PC-9 (cell line): ENCODE data around the gene FIGNL2.

ENCODE experiments used
- CTCF ChIP-seq: fragments of 200-600 bp; sonication (generic); conservative IDR thresholded peaks from 2 replicates; pipeline ENCODE4 v1.6.1; 2017; ENCODE audit warnings: mixed run types, antibody characterized with exemption, mild to moderate bottlenecking, moderate library complexity
- EZH2 ChIP-seq: fragments of 200-600 bp; sonication (generic); IDR thresholded peaks from 2 replicates; pipeline ENCODE4 v1.8.0; 2017; ENCODE audit warnings: antibody characterized with exemption, low read depth

DNA sequence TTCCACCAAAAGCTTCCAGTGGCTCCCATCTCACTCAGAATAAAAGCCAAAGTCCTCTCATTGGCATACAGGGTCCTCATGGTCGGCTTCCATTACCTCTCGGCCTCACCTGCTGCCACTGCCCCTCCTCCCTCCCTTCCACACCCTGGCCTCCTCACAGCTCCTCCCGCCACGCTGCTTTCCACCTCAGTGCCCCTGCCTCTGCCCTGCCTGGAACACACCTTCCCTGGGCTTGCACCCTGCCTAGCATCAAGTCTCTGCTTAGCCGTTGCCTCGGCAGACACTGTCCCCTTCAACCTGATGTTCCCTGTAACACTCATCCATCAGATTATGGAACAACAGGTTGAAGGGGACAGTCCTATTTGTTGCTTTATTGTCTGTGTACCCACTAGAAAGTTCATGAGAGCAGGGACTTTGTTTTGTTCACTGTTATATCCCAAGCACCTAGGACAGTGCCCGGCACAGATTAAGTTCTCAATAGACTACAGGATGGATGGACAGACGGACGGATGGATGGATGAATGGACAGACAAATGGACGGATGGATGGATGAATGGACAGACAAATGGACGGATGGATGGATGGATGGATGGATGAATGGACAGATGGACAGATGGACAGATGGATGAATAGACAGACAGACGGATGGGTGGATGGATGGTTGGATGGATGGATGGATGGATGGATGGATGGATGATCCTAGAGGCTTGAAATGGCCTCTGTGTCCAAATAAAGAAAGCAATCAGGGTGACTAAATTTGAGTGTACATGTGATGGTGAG lies 14.9 kb downstream of the FIGNL2 start:
- no peak for TF ChIP-seq CTCF
- TF ChIP-seq EZH2, result 0 out of 2 replicates have a peak, but pooled peaks have one; percentile 25
